ENCODE data around the gene ARMC9.
"Not testable (repeated sequence)": the region's sequence is repeated elsewhere in the genome, so short reads cannot be mapped to it uniquely, and the experiment has no call there.

Gene ARMC9

DNA sequence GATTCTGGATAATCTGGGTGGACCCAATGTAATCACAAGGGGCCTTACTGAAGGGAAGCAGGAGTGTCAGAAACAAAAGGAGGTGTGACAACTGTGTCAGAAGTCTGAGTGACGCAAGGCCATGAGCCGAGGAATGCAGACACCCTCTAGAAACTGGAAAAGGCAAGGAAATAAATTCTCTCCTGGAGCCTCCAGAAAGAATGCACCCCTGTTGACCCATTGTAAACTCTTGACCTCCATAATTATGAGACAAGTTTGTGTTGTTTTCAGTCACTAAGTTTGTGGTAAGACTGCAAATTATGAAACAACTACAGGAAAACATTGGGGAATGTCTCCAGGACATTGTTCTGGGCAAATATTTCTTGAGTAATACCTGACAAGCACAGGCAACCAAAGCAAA lies 149.7 kb downstream of the ARMC9 start:
- no peak for DNase-seq

GRCh38 chr2:231348704-231349373 lies 150.4 kb downstream of the ARMC9 start:
- DNase-seq: no peak

DNA sequence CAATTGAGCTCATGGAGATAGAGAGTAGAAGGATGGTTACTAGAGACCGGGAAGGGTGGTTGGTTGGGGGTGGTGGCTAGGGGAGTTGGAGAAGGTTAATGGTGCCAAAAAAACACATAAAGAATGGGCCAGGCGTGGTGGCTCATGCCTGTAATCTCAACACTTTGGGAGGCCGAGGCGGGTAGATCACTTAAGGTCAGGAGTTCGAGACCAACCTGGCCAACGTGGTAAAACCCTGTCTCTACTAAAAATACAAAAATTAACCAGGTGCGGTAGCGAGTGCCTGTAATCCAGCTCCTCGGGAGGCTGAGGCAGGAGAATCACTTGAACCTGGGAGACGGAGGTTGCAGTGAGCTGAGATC lies 150.9 kb downstream of the ARMC9 start:
- DNase-seq: not testable (repeated sequence)

GRCh38 chr2:231351648-231352047 lies 153.2 kb downstream of the ARMC9 start:
- DNase-seq: no peak

- no peak for DNase-seq
These were observed 155.0 kb downstream of the ARMC9 start for GRCh38 chr2:231353469-231353868.

DNA sequence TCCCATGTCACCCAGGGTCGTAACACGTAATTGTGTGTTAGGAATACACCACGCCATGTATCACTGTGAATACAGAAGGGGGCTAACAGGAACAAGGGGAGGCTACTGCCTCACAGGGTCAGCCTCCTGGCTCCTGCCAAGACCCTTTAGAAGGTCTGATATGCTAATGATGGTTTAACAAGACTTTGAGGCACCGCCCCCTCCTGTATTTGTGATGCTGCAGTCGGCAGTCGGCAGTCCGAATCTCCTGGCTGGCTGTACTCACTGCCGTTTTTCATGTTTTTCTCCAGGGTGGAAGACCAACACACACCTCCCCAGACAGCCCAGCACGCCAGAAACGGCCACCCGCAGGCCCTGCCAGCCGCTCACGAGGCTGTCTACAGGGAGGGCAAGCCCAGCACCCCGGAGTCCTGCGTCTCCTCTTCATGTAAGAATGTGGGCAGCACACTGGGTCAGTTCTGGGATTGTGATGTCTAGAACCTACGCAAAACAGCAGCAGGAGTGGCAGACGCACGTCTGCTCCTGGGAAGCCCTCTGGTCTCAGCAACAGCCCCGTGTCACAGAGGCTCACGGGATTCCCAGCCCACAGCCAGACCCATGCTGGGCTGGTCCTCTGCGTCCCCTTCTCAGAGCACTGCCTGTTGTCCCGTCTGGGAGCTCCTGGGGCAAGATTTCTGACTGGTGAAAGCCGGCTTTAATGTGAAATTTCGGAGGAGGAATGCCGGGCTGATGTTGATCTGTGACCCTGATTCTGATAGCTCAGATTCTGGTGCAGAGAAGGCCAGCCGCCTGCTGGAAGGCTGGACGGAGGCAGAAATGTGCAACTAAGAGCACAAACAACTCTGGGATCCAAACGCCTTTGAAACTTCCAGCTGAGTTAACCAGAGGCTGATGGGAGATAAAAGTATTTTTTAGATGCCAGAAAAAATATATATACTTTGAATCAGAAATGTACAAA lies 157.4 kb downstream of the ARMC9 start:
- DNase-seq: no peak

GRCh38 chr2:231356466-231356844 lies 158.0 kb downstream of the ARMC9 start:
- DNase-seq: no peak

DNA sequence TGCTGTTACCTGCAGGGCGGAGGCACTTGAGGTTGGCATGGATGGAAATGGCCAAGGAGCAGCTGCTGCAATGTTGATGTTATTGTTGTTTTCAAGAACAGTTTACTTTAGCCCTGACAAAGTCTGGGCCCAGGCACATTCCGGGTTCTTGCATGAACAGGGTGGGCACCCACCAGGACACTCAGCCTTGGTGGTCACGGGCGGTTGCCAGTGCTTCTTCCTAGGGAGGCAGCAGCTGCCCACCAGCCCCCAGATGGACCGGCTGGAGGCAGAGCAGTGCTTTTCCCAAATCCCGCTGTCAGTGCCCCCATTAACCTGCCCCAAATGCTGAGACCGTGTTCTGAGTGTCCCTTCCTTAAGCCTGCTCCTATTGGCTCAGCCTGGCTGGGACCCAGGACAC lies 158.6 kb downstream of the ARMC9 start:
- no peak for DNase-seq

GRCh38 chr2:231357931-231358330 lies 159.5 kb downstream of the ARMC9 start:
- no peak for DNase-seq

- no peak for DNase-seq
These were observed 161.0 kb downstream of the ARMC9 start for GRCh38 chr2:231359441-231359840.

GRCh38 chr2:231359948-231360347 lies 161.5 kb downstream of the ARMC9 start:
- no peak for DNase-seq

GRCh38 chr2:231360401-231360800 lies 162.0 kb downstream of the ARMC9 start:
- DNase-seq: no peak

- DNase-seq: no peak
These were observed 162.5 kb downstream of the ARMC9 start for GRCh38 chr2:231360881-231361371.

- DNase-seq: no peak
These were observed 163.5 kb downstream of the ARMC9 start for GRCh38 chr2:231361701-231362554.

GRCh38 chr2:231362555-231363184 lies 164.2 kb downstream of the ARMC9 start:
- DNase-seq: no peak

DNA sequence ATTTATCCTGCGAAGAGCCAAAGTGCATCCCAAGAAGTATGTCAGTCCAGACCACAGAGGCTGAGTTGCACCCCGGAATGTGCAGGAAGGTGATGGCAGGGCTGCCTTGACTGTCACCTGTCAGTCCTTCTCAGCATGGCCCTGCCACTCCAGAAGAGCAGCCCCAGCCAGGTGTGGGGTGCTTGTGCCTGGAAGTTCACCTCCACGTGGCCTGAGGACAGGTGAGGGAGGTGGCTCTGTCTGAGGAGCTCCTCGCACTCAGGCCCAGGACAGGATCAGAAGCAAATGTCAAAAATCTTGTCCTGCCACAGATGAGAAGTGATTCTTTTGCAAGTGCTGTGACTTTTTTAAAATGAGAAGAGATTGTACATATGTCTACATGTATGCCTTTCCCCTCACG lies 165.6 kb downstream of the ARMC9 start:
- DNase-seq: no peak

- DNase-seq: no peak
These were observed 166.8 kb downstream of the ARMC9 start for GRCh38 chr2:231364961-231365810.

DNA sequence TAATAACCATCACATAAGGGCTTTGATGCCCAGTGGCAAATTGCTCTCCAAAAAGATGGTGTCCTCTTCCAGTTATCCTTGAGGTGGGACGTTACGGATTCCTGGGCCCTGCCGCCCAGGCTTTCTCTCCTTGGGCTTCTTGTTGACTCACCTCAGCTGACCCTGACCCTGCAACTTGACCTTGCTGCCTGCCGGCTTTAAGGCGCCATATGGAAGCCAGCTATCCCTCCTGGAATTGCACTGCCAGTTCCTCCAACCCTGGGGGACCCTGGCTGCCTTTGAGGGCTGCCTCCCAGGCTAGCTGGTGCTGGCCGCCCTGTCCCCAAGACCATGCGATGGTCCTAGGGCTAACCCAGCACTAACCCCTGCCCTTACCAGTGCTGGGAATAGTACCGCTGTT lies 168.7 kb downstream of the ARMC9 start:
- DNase-seq: no peak

DNA sequence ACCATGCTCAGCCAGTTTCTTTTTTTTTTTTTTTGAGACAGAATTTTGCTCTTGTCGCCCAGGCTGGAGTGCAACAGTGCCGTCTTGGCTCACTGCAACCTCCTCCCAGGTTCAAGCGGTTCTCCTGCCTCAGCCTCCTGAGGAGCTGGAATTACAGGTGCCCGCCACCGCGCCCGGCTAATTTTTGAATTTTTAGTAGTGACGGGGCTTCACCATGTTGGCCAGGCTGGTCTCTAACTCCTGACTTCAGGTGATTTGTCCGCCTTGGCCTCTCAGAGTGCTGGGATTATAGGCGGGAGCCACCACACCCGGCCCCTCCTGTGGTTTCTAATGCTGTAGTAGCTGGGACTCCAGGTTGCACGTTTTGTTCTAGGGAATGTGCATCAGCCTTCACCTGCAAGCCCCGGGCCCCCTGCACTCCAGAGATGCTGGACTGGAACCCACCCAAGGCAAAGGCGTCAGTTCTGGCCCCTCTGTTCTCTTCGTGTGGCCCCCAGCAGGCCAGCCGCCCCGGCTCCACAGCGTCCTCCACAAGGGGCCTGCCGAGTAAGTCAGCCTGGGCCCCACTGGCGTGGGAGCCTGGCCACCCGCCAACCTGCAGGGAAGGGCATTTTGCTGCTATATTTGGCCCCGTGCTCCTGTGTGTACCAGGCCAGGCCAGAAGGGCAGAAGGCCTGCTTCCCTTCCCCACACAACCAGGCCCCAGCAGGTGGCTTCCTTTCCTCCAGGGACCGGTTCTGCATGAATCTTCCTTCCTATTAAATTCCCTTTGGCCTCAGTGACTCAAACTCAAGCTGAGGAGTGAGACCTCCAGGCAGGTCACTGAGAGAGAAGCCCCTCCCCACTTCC lies 171.4 kb downstream of the ARMC9 start:
- no peak for DNase-seq

DNA sequence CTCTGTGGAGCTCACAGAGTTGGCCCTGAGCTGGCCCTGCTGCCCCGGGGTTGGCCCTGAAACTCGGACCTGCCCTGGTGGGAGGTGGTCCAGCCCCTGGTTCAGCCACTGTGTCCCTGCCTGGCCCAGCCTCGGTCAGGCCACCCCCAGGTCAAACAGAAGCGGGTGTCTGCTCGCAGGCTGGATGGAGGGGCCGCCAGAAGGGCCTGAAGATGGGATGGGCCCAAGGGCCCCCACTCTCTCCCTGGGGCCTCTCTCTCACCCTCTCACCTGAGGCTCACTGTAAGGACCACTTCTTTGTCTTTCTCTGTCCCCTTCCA lies 172.0 kb downstream of the ARMC9 start:
- DNase-seq: no peak

Measured in NCI-H1417 treated with DMSO at 0.1 percent for 48 hours (cell line).